Bronchus fibroblast of lung (primary cell): ENCODE data around the gene CDH10. TPM values are rescaled to one million over a fixed set of nuclear protein-coding genes. Genes with fewer than 3 reads are reported as not detected.

ENCODE experiments used
- total RNA-seq: library from RNA; depleted of rRNA; stranded (reverse); fragments of >200 nt; gene quantifications from 2 replicates; pipeline ENCODE4 v1.2.3, GENCODE V29; 2015

Gene CDH10
- total RNA-seq, result 0.15 TPM in 1 of 2 replicates, not detected in the other

GRCh38 chr5:24644761-24645160, at the start of gene CDH10:
CDH10 (minus strand) TSS chr5:24644978; CDS start chr5:24593490, 51,488 bp downstream.

